HG03469 (cell line): ENCODE results near the gene MTUS2.

Source experiments
- ATAC-seq: cut with Tn5 transposase; IDR thresholded peaks from one replicate; pipeline ENCODE4 v1.9.1; 2021; ENCODE audit warnings: mild to moderate bottlenecking, moderate library complexity, moderate number of reproducible peaks; ENCODE audit not compliant: unreplicated experiment

MTUS2 gene

GRCh38 chr13:29103065-29103800 lies 283.1 kb downstream of the MTUS2 start:
- ATAC-seq = no peak

GRCh38 chr13:29104461-29104860 lies 284.3 kb downstream of the MTUS2 start:
- ATAC-seq = no peak

GRCh38 chr13:29105779-29106178 lies 285.6 kb downstream of the MTUS2 start:
- ATAC-seq = no peak

GRCh38 chr13:29106651-29107050 lies 286.5 kb downstream of the MTUS2 start:
- ATAC-seq = no peak

- no peak for ATAC-seq
Measured at GRCh38 chr13:29108068-29108786, 288.1 kb downstream of the MTUS2 start.

GRCh38 chr13:29109987-29110386 lies 289.8 kb downstream of the MTUS2 start:
- ATAC-seq = no peak

- ATAC-seq = no peak
Measured at GRCh38 chr13:29111446-29111845, 291.3 kb downstream of the MTUS2 start.

- no peak for ATAC-seq
Measured at GRCh38 chr13:29115842-29116241, 295.7 kb downstream of the MTUS2 start.

GRCh38 chr13:29117663-29118062 lies 297.5 kb downstream of the MTUS2 start:
- ATAC-seq = no peak

- ATAC-seq = no peak
Measured at GRCh38 chr13:29118471-29118870, 298.3 kb downstream of the MTUS2 start.

- ATAC-seq = peak; percentile 47
Measured at GRCh38 chr13:29125191-29125933, 305.2 kb downstream of the MTUS2 start.

GRCh38 chr13:29125934-29126424 lies 305.8 kb downstream of the MTUS2 start:
- peak; percentile 54 for ATAC-seq

- ATAC-seq = no peak
Measured at GRCh38 chr13:29129616-29130015, 309.5 kb downstream of the MTUS2 start.

GRCh38 chr13:29131159-29131558 lies 311.0 kb downstream of the MTUS2 start:
- ATAC-seq = no peak

- ATAC-seq = no peak
Measured at GRCh38 chr13:29131881-29132668, 311.9 kb downstream of the MTUS2 start.

- ATAC-seq = no peak
Measured at GRCh38 chr13:29136341-29136740, 316.2 kb downstream of the MTUS2 start.

GRCh38 chr13:29137016-29137415 lies 316.9 kb downstream of the MTUS2 start:
- no peak for ATAC-seq

- ATAC-seq = no peak
Measured at GRCh38 chr13:29137995-29138394, 317.9 kb downstream of the MTUS2 start.

GRCh38 chr13:29140277-29140676 lies 320.1 kb downstream of the MTUS2 start:
- ATAC-seq = no peak

- ATAC-seq = no peak
Measured at GRCh38 chr13:29143847-29144246, 323.7 kb downstream of the MTUS2 start.

GRCh38 chr13:29154390-29154789 lies 334.3 kb downstream of the MTUS2 start:
- no peak for ATAC-seq
